Parathyroid adenoma (tissue), 2 donors: ENCODE measurements around the gene IFNGR1.
"Not testable (repeated sequence)": the region's sequence is repeated elsewhere in the genome, so short reads cannot be mapped to it uniquely, and the experiment has no call there.

ENCODE experiments used
- H2AFZ ChIP-seq: fragments of 300-600 bp; sonication (generic); one replicate; pipeline ENCODE4 v1.7.0; 2017; ENCODE audit warnings: antibody characterized with exemption, mild to moderate bottlenecking
- H3K27ac ChIP-seq: fragments of 300-600 bp; sonication (generic); one replicate; pipeline ENCODE4 v1.7.0; 2017
- H3K27me3 ChIP-seq: fragments of 300-600 bp; sonication (generic); one replicate; pipeline ENCODE4 v1.7.0; 2017; ENCODE audit warnings: low read length; ENCODE audit not compliant: control insufficient read depth, insufficient read depth
- H3K36me3 ChIP-seq: fragments of 300-600 bp; sonication (generic); one replicate; pipeline ENCODE4 v1.7.0; 2017; ENCODE audit warnings: low read length; ENCODE audit not compliant: control insufficient read depth, insufficient read depth
- H3K4me1 ChIP-seq: fragments of 300-600 bp; sonication (generic); one replicate; pipeline ENCODE4 v1.7.0; 2017; ENCODE audit warnings: control low read depth
- H3K4me2 ChIP-seq: fragments of 300-600 bp; sonication (generic); one replicate; pipeline ENCODE4 v1.7.0; 2017; ENCODE audit warnings: low read length
- H3K4me3 ChIP-seq: fragments of 300-600 bp; sonication (generic); one replicate; pipeline ENCODE4 v1.7.0; 2017; ENCODE audit warnings: low read depth, low read length
- H3K79me2 ChIP-seq: fragments of 300-600 bp; sonication (generic); one replicate; pipeline ENCODE4 v1.7.0; 2017; ENCODE audit warnings: control low read depth
- H3K9ac ChIP-seq: fragments of 300-600 bp; sonication (generic); one replicate; pipeline ENCODE4 v1.7.0; 2017; ENCODE audit warnings: mild to moderate bottlenecking
- H3K9me3 ChIP-seq: fragments of 300-600 bp; sonication (generic); one replicate; pipeline ENCODE4 v1.7.0; 2017; ENCODE audit warnings: low read length; ENCODE audit not compliant: control insufficient read depth
- CTCF ChIP-seq: fragments of 300-600 bp; sonication (generic); IDR thresholded peaks from one replicate; pipeline ENCODE4 v1.7.0; 2017; ENCODE audit warnings: antibody characterized with exemption, mild to moderate bottlenecking
- donor health status: primary hyperparathyroidism.

IFNGR1 gene

DNA sequence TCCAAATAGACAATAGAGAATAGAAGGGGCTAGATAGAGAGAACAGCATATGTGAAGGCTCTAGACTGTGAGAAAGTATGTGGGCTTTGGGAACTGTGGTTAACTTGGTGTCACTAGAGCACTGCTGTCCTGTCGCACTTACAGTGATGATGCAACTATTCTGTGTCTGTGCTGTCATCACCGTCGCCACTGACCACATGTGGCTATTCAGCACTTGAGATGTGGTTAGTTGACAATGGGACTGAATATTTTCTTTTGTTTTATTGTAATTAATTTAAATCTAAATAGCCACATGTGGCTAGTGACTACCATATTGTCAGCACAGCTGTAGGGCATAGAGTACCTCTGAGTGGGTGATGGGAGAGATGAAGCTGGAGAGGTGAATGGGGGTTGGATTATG lies 39.0 kb upstream of the IFNGR1 start:
- no peaks in the 10 kb centered on the region for H3K79me2 ChIP-seq
- H3K4me1 ChIP-seq: no peaks in the 10 kb centered on the region
- H3K9ac ChIP-seq: no peak overlapping the region
- no peak overlapping the region for H3K27ac ChIP-seq
- H3K9me3 ChIP-seq: no peaks in the 10 kb centered on the region
- H3K4me3 ChIP-seq: no peak overlapping the region
- no peaks in the 10 kb centered on the region for H3K27me3 ChIP-seq
- no peak for TF ChIP-seq CTCF
- no peak overlapping the region for H2AFZ ChIP-seq
- H3K4me2 ChIP-seq: no peak overlapping the region
- no peaks in the 10 kb centered on the region for H3K36me3 ChIP-seq

- no peak overlapping the region for H2AFZ ChIP-seq
- H3K36me3 ChIP-seq: no peaks in the 10 kb centered on the region
- TF ChIP-seq CTCF: no peak
- no peak overlapping the region for H3K9ac ChIP-seq
- no peak overlapping the region for H3K27ac ChIP-seq
- no peak overlapping the region for H3K4me3 ChIP-seq
- no peaks in the 10 kb centered on the region for H3K4me1 ChIP-seq
- no peaks in the 10 kb centered on the region for H3K27me3 ChIP-seq
- H3K79me2 ChIP-seq: no peaks in the 10 kb centered on the region
- no peak overlapping the region for H3K4me2 ChIP-seq
- no peaks in the 10 kb centered on the region for H3K9me3 ChIP-seq
Measured at GRCh38 chr6:137256350-137257103, 37.3 kb upstream of the IFNGR1 start.

- Histone ChIP-seq H3K27ac (no peak overlapping the region), H3K36me3 (no peaks in the 10 kb centered on the region), H3K4me3 (no peak overlapping the region), H3K9me3 (no peaks in the 10 kb centered on the region), H3K79me2 (no peaks in the 10 kb centered on the region), H3K4me2 (no peak overlapping the region), H2AFZ (no peak overlapping the region), H3K27me3 (no peaks in the 10 kb centered on the region), H3K4me1 (no peaks in the 10 kb centered on the region), H3K9ac (no peak overlapping the region)
- no peak for TF ChIP-seq CTCF
Measured at GRCh38 chr6:137254966-137255365, 35.8 kb upstream of the IFNGR1 start.

DNA sequence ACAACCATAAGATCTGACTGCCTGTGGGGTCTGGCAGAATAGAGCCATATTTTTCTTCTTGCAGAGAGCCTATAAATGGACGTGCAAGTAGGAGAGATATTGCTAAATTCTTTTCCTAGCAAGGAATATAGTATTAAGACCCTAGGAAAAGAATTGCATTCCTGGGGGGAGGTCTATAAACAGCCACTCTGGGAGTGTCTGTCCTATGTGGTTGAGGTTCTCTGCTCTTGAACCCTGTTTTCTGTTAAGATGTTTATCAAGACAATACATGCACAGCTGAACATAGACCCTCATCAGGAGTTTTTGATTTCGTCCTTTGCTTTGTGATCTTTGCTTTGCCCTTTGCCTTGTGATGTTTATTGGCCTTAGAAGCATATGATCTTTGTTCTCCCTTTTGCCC lies 35.2 kb upstream of the IFNGR1 start:
- H3K4me2 ChIP-seq, H3K36me3 ChIP-seq, H2AFZ ChIP-seq, H3K4me1 ChIP-seq, H3K9me3 ChIP-seq, H3K79me2 ChIP-seq, H3K9ac ChIP-seq, H3K4me3 ChIP-seq, H3K27ac ChIP-seq, H3K27me3 ChIP-seq: not testable (repeated sequence)

DNA sequence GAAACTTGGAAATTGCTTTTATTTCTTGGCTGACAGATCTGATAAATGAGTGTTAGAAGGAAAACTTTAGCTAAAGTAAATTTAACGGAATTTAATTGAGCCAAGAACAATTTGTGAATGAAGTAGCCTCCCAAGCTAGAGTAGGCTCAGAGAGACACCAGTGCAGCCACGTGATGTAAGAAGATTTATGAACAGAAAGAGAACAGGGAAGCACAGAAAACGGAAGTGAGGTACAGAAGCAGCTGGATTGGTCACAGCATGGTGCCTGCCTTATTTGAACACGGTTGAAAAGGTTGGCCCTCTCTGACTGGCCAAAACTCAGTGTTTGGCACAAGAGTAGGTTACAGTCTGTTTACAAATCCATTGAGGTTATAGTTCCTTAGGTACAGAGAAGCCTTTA lies 29.5 kb upstream of the IFNGR1 start:
- TF ChIP-seq CTCF: no peak
- Histone ChIP-seq H3K27me3 (no peaks in the 10 kb centered on the region), H3K27ac (no peak overlapping the region)

More for the DNA sequence above, 29.5 kb upstream of the IFNGR1 start:
- no peak overlapping the region for H3K4me3 ChIP-seq
- no peak overlapping the region for H3K4me2 ChIP-seq
- H3K36me3 ChIP-seq: no peaks in the 10 kb centered on the region
- H3K9ac ChIP-seq: no peak overlapping the region
- H3K4me1 ChIP-seq: no peaks in the 10 kb centered on the region
- H3K9me3 ChIP-seq: no peaks in the 10 kb centered on the region
- H2AFZ ChIP-seq: no peak overlapping the region
- no peaks in the 10 kb centered on the region for H3K79me2 ChIP-seq
